Gastrocnemius medialis (tissue), 4 donors: Measurements from ENCODE around the gene LRRC28.

Source experiments
- CTCF ChIP-seq, 5 experiments: fragments of 450-650 bp in 3 of 5; fragments of 200-600 bp in 2 of 5; sonication (generic) in 2 of 5; IDR thresholded peaks in 4 of 5; conservative IDR thresholded peaks in 1 of 5; 1 replicate in 4 of 5; 2 replicates in 1 of 5; pipeline ENCODE4 v1.5.1; 2016 to 2019; ENCODE audit warnings: antibody characterized with exemption in 5 of 5, mild to moderate bottlenecking in 3 of 5, moderate library complexity in 3 of 5
- POLR2A ChIP-seq, 2 donors: fragments of 450-650 bp; IDR thresholded peaks; one replicate each; pipeline ENCODE4 v1.6.1; 2017; ENCODE audit warnings: antibody characterized with exemption in 2 of 2, mild to moderate bottlenecking in 2 of 2, moderate library complexity in 2 of 2

- TF ChIP-seq CTCF (IDR thresholded peaks at IDR 0.05 in 4 of 5, conservative IDR thresholded peaks at IDR 0.05 in 1 of 5) (no peak), POLR2A (IDR thresholded peaks at IDR 0.05) (no peak)
Measured at GRCh38 chr15:99341786-99342185, 90.5 kb downstream of the LRRC28 start.
